NCI-H460 (cell line): Measurements from ENCODE around the gene AK9. TPM values are rescaled to one million over a fixed set of nuclear protein-coding genes. Genes with fewer than 3 reads are reported as not detected.

Experiments
- DNase-seq: peaks from one replicate; pipeline ENCODE4 v3.0.0-alpha.2; 2016; ENCODE audit warnings: low read depth; ENCODE audit errors: extremely low read depth
- total RNA-seq: library from RNA; depleted of rRNA; stranded (reverse); fragments of >200 nt; shearing (Covaris generic); gene quantifications from 2 replicates; pipeline ENCODE4 v1.2.3, GENCODE V29; 2014; rRNA removed

AK9 gene
- total RNA-seq, 1 experiment from 2014 or later = 5.6 TPM

- no peak for DNase-seq
These were observed 242.4 kb downstream of the AK9 start for GRCh38 chr6:109448615-109449014.

- no peak for DNase-seq
These were observed 243.0 kb downstream of the AK9 start for GRCh38 chr6:109447878-109448555.

GRCh38 chr6:109447087-109447486, 243.9 kb downstream of the AK9 start:
- DNase-seq = no peak

GRCh38 chr6:109446541-109446940, 244.5 kb downstream of the AK9 start:
- DNase-seq = no peak

- no peak for DNase-seq
These were observed 244.9 kb downstream of the AK9 start for GRCh38 chr6:109446072-109446471.

GRCh38 chr6:109445382-109445781, 245.6 kb downstream of the AK9 start:
- no peak for DNase-seq

GRCh38 chr6:109443425-109443950, 247.5 kb downstream of the AK9 start:
- DNase-seq = no peak

Other genes with a start within 250 kb of the AK9 start
- gene MICAL1, start 235.4 kb downstream of the AK9 start, total RNA-seq = 9.3 and 13.1 TPM in 2 replicates
- 7.7 and 9.6 TPM in 2 replicates for gene ZBTB24, start 208.0 kb downstream of the AK9 start, total RNA-seq
- gene FIG4, start 94 bp upstream of the AK9 start, total RNA-seq = 7.6 and 9.7 TPM in 2 replicates